Stimulated activated CD4-positive, alpha-beta T cell treated with anti-CD3 and anti-CD28 coated beads, Interleukin-4, amount 100 ng/mL, for 1 hour (primary cell): Measurements from ENCODE around the gene PLCXD3.
"Not testable (repeated sequence)": the region's sequence is repeated elsewhere in the genome, so short reads cannot be mapped to it uniquely, and the experiment has no call there.

Experiments
- DNase-seq: peaks from one replicate; pipeline ENCODE4 v3.0.0-alpha.2; 2020

The PLCXD3 gene

GRCh38 chr5:41510176-41510831 lies at the start of gene PLCXD3:
TSS of gene PLCXD3 (minus strand) at chr5:41510601. CDS start at chr5:41510526, 75 bp downstream.
- DNase-seq: no peak

DNA sequence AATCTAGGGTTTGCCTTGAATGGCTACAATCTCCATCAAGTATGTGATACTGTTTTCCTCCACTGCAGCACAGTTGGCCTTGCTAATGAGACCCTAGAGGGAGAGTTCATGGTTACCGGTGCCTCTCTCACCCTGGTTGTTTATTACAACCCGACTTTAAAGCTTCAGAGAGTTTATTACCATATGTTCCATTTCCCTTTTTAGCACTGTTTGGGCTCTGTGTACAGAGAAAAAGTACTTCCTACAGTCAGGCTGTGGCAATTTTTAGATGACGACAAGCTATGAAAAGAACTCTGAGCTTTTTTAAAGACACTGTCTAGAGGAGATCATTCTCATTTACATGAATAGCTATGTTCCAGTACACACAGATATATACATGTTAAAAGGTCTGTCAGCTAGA lies 48.8 kb upstream of the PLCXD3 start:
- no peak for DNase-seq

GRCh38 chr5:41558295-41558694 lies 47.9 kb upstream of the PLCXD3 start:
- DNase-seq: no peak

- no peak for DNase-seq
These were observed 37.6 kb upstream of the PLCXD3 start for GRCh38 chr5:41547991-41548390.

GRCh38 chr5:41542183-41542582 lies 31.8 kb upstream of the PLCXD3 start:
- DNase-seq: no peak

DNA sequence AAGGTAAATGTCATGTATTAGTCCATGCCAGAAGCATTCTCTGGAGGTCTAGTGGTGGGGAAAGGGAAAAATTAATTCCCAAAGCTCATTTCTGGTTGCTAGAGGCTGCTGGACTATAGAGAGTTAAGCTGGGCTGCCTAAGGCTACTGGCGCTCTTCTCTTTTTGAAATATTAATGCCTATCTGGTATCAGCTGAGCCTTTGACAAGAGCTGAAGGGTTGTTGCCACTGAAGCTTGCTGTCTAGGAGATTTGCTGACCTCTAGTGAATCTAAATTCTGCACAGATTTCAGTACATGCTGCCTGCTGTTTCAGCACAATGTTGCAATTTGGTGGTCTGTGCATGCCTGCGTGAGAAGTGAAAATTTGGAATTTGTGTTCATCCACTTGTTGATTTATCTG lies 29.1 kb upstream of the PLCXD3 start:
- no peak for DNase-seq

- DNase-seq: no peak
These were observed 27.2 kb upstream of the PLCXD3 start for GRCh38 chr5:41537581-41537980.

GRCh38 chr5:41532485-41532884 lies 22.1 kb upstream of the PLCXD3 start:
- no peak for DNase-seq

- no peak for DNase-seq
These were observed 16.9 kb upstream of the PLCXD3 start for GRCh38 chr5:41527201-41527779.

GRCh38 chr5:41526699-41527098 lies 16.3 kb upstream of the PLCXD3 start:
- DNase-seq: no peak

DNA sequence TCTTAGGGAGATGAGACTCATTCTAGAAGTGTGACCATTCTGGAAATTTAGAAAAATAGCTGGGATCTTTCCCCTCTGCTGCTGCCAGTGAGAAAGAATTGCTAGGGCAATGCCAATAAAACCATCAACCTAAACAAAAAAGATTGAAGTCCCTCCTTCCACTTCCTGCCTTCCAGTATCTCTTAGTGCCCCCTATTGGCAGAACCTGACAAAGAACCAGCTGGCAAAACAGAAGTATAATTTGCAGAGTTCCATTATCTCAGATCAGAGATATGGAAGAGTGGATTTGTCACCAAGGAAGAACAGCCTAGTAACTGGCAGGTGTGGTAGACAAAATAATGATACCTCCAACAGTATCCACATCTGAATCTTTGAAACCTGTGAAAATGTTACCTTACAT lies 13.8 kb upstream of the PLCXD3 start:
- no peak for DNase-seq

DNA sequence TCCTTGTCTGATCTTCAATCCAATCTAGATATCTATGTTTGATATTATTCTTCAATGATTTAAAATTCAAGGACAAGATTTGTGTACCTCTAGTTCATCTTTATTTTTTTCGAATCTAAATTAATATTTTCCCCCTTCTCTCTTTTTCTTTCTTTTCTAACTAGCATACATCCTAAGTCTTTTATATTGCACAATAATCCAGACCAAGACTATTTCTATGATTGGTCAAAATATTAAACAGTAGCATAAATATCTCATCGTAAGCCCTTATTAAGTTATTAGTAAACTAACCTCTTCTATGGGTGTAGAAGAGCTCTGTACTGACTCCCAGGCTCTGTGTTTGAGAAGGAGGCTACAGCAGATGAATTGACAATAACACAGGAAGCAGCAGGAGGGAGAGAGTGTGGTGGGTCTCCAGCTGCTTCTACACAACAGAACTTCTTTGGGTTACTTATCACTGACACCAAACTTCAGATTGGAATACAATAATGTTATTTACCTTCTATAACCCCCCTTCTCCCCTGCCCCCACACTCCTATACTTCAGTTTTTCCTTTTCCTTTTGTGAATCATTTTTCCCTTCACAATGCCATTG lies 11.9 kb upstream of the PLCXD3 start:
- DNase-seq: no peak

GRCh38 chr5:41519801-41520200 lies 9.4 kb upstream of the PLCXD3 start:
- no peak for DNase-seq

- DNase-seq: no peak
These were observed 7.5 kb upstream of the PLCXD3 start for GRCh38 chr5:41517909-41518308.

DNA sequence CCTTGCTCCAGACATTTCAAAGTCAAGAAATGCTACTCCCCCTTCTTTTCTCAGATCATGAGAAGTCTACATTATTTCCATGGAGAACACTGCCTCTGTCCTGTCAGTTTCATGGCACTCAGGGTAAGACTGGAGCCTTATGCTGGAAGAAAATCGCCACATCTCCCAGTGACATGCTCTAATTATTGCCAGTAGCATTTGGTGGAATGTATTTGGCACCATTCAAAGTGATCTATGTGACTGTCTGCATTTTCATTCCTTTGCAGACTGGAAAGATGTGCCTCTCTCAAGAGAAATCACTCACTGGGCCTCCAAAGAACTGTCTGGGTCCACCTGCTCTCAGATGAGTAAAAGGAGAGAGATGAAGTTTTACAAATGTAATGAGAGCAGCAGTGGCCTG lies 840 bp upstream of the PLCXD3 start:
- no peak for DNase-seq

DNA sequence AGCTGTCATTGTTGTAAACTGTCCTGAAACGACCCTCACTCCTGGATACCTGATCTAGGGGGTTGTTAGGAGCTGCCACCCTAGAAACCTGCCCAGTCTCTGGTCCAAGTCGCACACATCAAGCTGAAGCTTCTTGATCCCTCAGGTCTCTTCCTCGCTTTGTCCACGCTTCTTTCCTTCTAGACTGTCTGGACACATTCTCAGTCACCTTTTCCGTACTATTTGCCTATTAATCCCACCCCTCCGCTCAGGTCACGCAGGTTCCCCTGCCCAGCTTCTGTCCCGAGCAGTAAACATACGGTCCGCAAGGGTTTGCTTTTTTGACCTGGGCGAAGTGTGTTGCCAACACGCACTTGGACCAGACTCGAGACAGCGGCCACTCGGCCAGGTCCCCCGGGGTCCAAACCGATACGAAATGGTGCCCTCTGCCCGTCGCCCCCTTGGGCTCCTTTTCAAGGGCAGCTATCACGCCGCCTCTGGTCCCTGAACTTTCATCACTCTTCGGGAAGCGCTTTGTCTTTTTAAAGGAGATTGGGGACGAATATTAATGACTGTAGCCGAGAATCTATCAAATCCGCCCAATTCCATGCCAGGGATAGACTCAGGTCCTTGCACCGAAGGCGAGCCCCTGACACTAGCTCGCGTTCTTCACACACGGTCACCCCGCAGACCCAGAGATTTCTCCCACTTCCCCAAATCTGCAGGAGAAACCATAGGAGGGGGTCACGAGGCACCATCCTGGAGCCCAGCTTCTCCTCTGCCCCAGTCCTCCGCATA lies 814 bp downstream of the PLCXD3 start:
- DNase-seq: no peak

DNA sequence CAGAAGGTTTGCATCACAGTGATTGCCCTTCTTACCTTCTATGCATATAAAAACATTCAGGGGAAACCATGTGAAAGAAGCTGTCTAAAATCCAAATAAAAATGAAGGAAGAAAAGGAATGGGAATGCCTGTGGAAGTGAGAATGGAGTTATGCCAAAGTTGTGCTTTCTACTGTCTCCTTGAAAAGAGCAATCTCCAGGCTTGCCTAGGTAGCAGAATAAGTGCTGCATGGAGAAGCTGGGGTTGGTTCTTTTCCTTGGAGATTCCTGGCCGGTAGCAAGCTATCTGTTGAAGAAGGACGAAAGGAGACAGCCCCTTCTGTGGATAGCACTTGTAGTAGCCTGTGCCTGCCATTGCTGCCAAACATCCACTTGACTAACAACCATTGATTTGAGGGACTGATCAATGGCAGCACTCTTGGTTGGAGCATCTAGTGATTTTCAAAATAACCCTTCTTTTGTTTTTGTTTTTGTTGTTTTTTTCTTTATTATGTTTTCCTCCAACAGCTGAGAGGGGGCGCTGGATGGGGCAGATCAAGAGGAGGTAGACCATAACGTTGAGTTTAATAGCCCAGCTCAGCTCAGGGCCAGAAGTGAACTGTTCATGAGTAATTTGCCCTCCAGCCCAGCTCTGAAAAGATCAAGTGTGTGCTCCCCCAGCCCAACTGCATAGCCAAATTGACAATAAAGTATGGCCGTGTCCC lies 1.6 kb downstream of the PLCXD3 start:
- no peak for DNase-seq

DNA sequence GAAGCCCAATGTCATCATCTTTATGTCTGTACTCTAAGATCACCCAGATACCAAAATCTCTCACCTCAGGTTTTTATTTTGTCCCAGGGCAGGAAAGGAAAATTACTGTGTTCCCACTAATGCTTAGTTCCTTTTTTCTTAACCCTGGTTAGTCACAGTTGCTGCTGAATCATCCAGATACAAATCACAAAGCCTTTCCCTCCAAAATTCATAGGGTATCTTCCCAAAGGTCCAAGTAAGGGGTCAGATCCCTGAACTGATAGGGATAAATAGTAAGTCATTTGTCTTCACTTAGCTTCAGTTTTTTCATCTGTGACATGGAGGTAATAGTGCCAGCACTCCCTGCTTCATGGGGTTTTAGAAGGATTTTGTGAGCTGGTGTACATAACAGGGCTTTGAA lies 2.2 kb downstream of the PLCXD3 start:
- DNase-seq: no peak

- DNase-seq: no peak
These were observed 2.9 kb downstream of the PLCXD3 start for GRCh38 chr5:41507501-41507900.

- DNase-seq: no peak
These were observed 6.5 kb downstream of the PLCXD3 start for GRCh38 chr5:41503860-41504259.

DNA sequence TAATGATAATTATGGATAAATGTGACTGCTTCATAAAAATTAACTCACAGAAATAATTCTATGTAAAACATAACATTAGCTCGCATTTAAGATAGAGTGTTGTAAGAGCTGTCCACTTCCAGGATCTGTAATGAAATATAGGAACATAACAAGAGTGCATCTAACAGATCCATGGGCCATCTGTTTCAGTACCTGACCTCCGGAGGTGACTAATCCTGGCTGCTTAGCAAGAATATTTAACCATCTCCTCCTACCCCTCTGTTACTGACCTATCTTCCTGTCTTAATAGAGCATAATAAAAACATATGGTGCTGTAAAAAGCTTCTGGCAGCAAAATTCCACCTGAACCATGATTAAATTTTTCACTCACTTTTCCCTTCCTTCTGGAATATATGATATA lies 7.1 kb downstream of the PLCXD3 start:
- no peak for DNase-seq

DNA sequence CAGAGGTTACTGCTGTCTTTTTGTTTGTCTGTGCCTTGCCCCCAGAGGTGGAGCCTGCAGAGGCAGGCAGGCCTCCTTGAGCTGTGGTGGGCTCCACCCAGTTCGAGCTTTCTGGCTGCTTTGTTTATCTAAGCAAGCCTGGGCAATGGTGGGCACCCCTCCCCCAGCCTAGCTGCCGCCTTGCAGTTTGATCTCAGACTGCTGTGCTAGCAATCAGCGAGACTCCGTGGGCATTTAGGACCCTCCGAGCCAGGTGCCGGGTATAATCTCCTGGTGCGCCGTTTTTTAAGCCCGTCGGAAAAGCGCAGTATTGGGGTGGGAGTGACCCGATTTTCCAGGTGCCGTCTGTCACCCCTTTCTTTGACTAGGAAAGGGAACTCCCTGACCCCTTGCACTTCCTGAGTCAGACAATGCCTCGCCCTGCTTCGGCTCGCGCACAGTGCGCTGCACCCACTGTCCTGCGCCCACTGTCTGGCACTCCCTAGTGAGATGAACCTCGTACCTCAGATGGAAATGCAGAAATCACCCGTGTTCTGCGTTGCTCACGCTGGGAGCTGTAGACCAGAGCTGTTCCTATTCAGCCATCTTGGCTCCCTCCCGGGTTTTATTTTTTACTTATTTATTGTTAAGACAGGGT lies 16.8 kb downstream of the PLCXD3 start:
- not testable (repeated sequence) for DNase-seq

GRCh38 chr5:41485533-41485932 lies 24.9 kb downstream of the PLCXD3 start:
- no peak for DNase-seq
